Measurements from ENCODE around the gene CLASRP.

- TF ChIP-seq CTCF (conservative IDR thresholded peaks at IDR 0.05; ENCODE audit: low read length) = no peak
- TF ChIP-seq EZH2phosphoT487 (IDR thresholded peaks at IDR 0.05; ENCODE audit: borderline replicate concordance) = no peak
These were observed 47.6 kb downstream of the CLASRP start for GRCh38 chr19:45086480-45086879.
